AG04449 (cell line): Measurements from ENCODE around the gene TIGD4.

Experiments used
- CTCF ChIA-PET: fragments of 350-600 bp; formaldehyde crosslinking; extraction: SDS; loops from one replicate; lab custom pipeline; 2021; ENCODE audit warnings: antibody characterized with exemption; lab: Yijun Ruan, JAX
- POLR2A ChIA-PET: fragments of 400-600, 350-600 bp; formaldehyde crosslinking; extraction: SDS; loops from one replicate; lab custom pipeline; 2020; ENCODE audit warnings: antibody characterized with exemption, inconsistent platforms; lab: Yijun Ruan, JAX
- DNase-seq: peaks from one replicate; pipeline ENCODE4 v3.0.0-alpha.2; 2010; ENCODE audit warnings: low read depth, low spot score
- H3K4me3 ChIP-seq: 2 replicates; pipeline ENCODE4 v1.5.1; 2011; ENCODE audit warnings: low read depth, mild to moderate bottlenecking, control low read depth, low read length
- TF ChIP-seq, protein P1 (sequence below): IDR thresholded peaks from one replicate; pipeline ENCODE4 v1.5.1; 2011; ENCODE audit warnings: mild to moderate bottlenecking, moderate library complexity, low read length, control low read depth, inconsistent platforms; ENCODE audit not compliant: insufficient read depth; ENCODE audit errors: missing control alignments

The TIGD4 gene

DNA sequence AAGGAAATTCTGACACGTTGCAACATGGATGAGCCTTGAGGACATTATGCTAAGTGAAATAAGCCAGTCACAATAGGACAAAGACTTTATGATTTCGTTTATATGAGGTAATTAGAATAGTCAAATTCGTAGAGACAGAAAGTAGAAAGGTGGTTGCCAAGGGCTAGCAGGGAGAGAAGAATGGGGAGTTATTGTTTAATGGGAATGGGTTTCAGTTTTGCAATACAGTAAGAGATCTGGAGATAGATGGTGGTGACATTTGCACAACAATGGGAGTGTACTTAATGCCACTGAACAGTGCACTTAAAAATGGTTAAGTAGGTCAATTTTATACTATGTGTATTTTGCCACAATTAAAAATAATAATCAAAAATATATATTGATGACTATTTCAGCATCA lies 56.3 kb downstream of the TIGD4 start:
- no peak for DNase-seq
- ChIA-PET CTCF (interaction anchor here (0.7 to 0.8 kb wide), 2 partner anchors 8 to 83 kb away, joined by 4 read pairs; no protein-coding TSS in a partner anchor), POLR2A (no interaction called here)
- TF ChIP-seq, protein P1, sequence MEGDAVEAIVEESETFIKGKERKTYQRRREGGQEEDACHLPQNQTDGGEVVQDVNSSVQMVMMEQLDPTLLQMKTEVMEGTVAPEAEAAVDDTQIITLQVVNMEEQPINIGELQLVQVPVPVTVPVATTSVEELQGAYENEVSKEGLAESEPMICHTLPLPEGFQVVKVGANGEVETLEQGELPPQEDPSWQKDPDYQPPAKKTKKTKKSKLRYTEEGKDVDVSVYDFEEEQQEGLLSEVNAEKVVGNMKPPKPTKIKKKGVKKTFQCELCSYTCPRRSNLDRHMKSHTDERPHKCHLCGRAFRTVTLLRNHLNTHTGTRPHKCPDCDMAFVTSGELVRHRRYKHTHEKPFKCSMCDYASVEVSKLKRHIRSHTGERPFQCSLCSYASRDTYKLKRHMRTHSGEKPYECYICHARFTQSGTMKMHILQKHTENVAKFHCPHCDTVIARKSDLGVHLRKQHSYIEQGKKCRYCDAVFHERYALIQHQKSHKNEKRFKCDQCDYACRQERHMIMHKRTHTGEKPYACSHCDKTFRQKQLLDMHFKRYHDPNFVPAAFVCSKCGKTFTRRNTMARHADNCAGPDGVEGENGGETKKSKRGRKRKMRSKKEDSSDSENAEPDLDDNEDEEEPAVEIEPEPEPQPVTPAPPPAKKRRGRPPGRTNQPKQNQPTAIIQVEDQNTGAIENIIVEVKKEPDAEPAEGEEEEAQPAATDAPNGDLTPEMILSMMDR: no peak
- no peak overlapping the region for H3K4me3 ChIP-seq

DNA sequence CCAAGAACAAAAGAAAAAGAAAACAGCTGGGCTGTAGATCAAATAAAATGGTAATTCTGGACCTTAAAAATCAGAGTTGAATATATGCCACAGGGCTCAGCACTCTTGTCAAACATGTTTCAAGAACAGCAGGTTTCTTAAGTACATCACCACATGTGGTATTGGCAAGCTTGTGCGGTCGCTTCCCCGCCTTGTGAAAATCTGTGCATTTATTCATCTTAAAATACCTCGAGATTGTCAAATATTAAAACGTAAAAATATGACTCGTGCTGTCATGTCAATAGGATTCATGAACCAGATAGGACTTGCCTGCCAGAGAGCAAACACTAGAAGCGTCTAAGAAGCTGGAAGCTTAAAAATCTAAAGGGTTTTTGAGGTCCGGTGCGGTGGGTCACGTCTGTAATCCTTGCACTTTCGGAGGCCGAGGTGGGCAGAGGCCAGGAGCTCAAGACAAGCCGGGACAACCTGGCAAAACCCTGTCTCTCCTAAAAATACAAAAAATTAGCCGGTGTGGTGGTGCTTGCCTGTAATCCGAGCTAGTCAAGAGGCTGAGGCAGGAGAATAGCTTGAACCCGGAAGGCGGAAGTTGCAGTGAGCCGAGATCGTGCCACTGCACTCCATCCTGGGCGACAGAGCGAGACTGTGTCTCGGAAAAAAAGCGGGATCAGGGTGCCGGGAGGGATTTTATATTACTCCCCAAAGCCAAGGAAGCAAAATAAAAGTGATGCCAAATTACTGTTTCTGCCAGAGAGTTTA lies 59.6 kb downstream of the TIGD4 start:
- no peak for DNase-seq
- ChIA-PET POLR2A (no interaction called here), CTCF (interaction anchor here (1.4 to 1.7 kb wide), 2 partner anchors 11 to 219 kb away, joined by 5 to 8 read pairs; no protein-coding TSS in a partner anchor)
- TF ChIP-seq, protein P1: no peak
- H3K4me3 ChIP-seq: no peak overlapping the region
